ENCODE results near the gene TMEM11.

- TF ChIP-seq POLR2A (IDR thresholded peaks at IDR 0.05) (no peak), CTCF (IDR thresholded peaks at IDR 0.05) (no peak)
Observed at GRCh38 chr17:21245639-21246084, 31.7 kb upstream of the TMEM11 start.
